Mesenteric fat pad (tissue), 1 donor: ENCODE results near the gene PCLAF. TPM values are rescaled to one million over a fixed set of nuclear protein-coding genes. Genes with fewer than 3 reads are reported as not detected.

ENCODE experiments used
- DNase-seq: peaks from one replicate; pipeline ENCODE4 v3.0.0-alpha.2; 2020; ENCODE audit warnings: low spot score
- total RNA-seq: library from RNA; stranded (reverse); fragmentation: NEBNext Ultra II Directional; extraction: Animal tissue kit (Norgen Biotek cat#: 25700); gene quantifications from one replicate; pipeline ENCODE4 v1.2.1, GENCODE V29; 2021
- donor health status: DM: yes; HTN: yes; CAD: no.

The PCLAF gene
- total RNA-seq, 1 donor from 2014 or later = 0.35 TPM

DNA sequence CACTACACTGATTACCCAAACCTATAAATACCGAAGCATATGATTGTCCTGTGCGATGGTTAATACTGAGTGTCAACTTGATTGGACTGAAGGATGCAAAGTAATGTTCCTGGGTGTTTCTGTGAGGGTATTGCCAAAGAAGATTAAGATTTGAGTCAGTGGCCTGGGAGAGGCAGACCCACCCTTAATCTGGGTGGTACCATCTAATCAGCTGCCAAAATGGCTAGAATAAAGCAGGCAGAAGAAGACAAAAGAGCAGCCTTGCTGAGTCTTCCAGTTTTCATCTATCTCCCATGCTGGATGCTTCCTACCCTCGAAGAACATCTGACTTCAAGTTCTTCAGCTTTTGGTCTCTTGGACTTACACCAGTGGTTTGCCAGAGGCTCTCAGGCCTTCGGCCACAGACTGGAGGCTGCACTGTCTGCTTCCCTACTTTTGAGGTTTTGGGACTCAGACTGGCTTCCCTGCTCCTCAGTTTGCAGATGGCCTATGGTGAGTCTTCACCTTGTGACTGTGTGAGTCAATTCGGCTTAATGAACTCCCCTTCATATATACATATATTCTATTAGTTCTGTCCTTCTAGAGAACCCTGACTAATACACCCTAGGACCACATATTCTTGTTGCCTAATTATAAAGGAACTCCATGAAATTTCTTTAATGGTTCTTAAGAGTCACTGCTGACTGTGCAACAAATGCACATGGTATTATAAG, 56.9 kb downstream of the PCLAF start:
- DNase-seq = no peak

DNA sequence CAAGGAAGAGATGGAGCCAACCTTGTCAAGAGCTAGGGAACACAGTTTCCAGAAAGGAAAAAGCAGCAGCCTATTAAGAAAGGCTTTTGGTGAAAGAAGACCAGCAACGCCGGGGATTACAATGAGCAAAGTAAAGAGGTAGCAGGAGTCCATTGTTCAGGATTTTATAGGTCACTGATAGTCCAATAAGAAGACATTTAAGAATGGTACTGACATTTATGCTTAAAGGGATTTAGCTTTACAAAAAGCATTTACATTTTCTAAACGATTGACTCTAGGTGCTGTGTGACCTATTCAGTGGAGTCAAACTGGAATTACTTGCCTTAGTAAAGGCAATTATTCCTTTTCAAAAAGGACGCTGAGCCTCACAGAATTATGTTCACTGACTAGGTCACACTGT, 66.0 kb downstream of the PCLAF start:
- DNase-seq = no peak

DNA sequence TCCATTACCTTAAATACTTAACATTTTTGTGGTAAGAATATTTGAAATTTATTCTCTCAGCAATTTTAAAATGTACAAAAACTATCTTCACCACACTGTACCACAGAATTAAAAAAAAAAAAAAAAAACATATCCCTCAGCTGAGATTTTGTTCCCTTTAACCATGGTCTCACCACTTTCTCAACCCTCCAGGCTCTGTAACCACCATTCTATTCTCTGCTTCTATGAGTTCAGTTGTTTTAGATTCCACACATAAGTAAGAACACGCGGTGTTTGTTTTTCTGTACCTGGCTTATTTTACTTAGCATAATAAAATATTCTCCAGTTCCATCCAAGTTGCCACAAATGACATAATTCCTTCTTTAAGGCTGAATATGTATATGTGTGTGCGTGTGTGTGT, 66.8 kb downstream of the PCLAF start:
- no peak for DNase-seq

Other genes starting within 250 kb of the PCLAF start
- gene SNX22, start 229.7 kb downstream of the PCLAF start, total RNA-seq = 0.71 TPM
- 470 TPM for gene PPIB, start 218.4 kb downstream of the PCLAF start, total RNA-seq
- 19.8 TPM for gene CSNK1G1, start 25.3 kb downstream of the PCLAF start, total RNA-seq
- gene TRIP4, start 6.4 kb upstream of the PCLAF start, total RNA-seq = 25.4 TPM
- 37.9 TPM for gene ZNF609, start 79.1 kb upstream of the PCLAF start, total RNA-seq